ENCODE data around the gene ZC3H10. TPM values are rescaled to one million over a fixed set of nuclear protein-coding genes. Genes with fewer than 3 reads are reported as not detected.

The ZC3H10 gene
- total RNA-seq, 1 experiment from 2014 or later, result 11.3 TPM

- ChIA-PET POLR2A (interaction anchor here (5.3 kb wide), 1 partner anchor 30 kb away, joined by 104 read pairs; the partner anchor contains the start of gene MYL6), CTCF (no interaction called here)
- Mint-ChIP-seq H3K4me3 (peak overlapping the region; percentile 98; the same call in 1 of the 2 replicates), H3K27me3 (ENCODE audit: low read depth) (no peaks in the 10 kb centered on the region; the same call in 1 of the 2 replicates), H3K27ac (no peak overlapping the region; the same call in 1 of the 2 replicates), H3K4me1 (peaks cover 29% of the 10 kb centered on the region), H3K9me3 (no peaks in the 10 kb centered on the region), H3K36me3 (peaks cover 46% of the 10 kb centered on the region)
- TF ChIP-seq SOX15 (CRISPR knock-in tag; IDR thresholded peaks at IDR 0.05), result no peak
- TF ChIP-seq AFF4 (CRISPR knock-in tag; IDR thresholded peaks at IDR 0.05; ENCODE audit: borderline replicate concordance), result no peak
- no peak for TF ChIP-seq CREB1 (CRISPR knock-in tag; IDR thresholded peaks at IDR 0.05)
- no peak for TF ChIP-seq MLX (CRISPR knock-in tag; IDR thresholded peaks at IDR 0.05)
- no peak for TF ChIP-seq IRF2 (CRISPR knock-in tag; IDR thresholded peaks at IDR 0.05; ENCODE audit: borderline replicate concordance, low read depth)
- TF ChIP-seq TEAD4 (CRISPR knock-in tag; IDR thresholded peaks at IDR 0.05), result no peak
- TF ChIP-seq, protein P1, sequence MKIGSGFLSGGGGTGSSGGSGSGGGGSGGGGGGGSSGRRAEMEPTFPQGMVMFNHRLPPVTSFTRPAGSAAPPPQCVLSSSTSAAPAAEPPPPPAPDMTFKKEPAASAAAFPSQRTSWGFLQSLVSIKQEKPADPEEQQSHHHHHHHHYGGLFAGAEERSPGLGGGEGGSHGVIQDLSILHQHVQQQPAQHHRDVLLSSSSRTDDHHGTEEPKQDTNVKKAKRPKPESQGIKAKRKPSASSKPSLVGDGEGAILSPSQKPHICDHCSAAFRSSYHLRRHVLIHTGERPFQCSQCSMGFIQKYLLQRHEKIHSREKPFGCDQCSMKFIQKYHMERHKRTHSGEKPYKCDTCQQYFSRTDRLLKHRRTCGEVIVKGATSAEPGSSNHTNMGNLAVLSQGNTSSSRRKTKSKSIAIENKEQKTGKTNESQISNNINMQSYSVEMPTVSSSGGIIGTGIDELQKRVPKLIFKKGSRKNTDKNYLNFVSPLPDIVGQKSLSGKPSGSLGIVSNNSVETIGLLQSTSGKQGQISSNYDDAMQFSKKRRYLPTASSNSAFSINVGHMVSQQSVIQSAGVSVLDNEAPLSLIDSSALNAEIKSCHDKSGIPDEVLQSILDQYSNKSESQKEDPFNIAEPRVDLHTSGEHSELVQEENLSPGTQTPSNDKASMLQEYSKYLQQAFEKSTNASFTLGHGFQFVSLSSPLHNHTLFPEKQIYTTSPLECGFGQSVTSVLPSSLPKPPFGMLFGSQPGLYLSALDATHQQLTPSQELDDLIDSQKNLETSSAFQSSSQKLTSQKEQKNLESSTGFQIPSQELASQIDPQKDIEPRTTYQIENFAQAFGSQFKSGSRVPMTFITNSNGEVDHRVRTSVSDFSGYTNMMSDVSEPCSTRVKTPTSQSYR (CRISPR knock-in tag; IDR thresholded peaks at IDR 0.05), result no peak
- TF ChIP-seq ZNF219 (CRISPR knock-in tag; IDR thresholded peaks at IDR 0.05; ENCODE audit: borderline replicate concordance), result no peak
- no peak for TF ChIP-seq FOXP1 (CRISPR knock-in tag; IDR thresholded peaks at IDR 0.05; ENCODE audit: borderline replicate concordance)
- DNase-seq (ENCODE audit: low spot score) (no peak), ATAC-seq (no peak)
Measured at GRCh38 chr12:56130876-56131275, 12.8 kb downstream of the ZC3H10 start.

GRCh38 chr12:56134897-56135296, 16.8 kb downstream of the ZC3H10 start:
- DNase-seq (ENCODE audit: low spot score), result no peak
- ChIA-PET POLR2A (no interaction called here), CTCF (interaction anchor here (0.7 kb wide), 2 partner anchors 54 to 55 kb away, joined by 3 read pairs; no protein-coding TSS in a partner anchor)
- Mint-ChIP-seq H3K4me1 (peaks cover 5% of the 10 kb centered on the region), H3K27me3 (ENCODE audit: low read depth) (no peaks in the 10 kb centered on the region), H3K36me3 (peaks cover 83% of the 10 kb centered on the region), H3K4me3 (no peak overlapping the region), H3K9me3 (peaks cover 3% of the 10 kb centered on the region), H3K27ac (no peak overlapping the region)
- ATAC-seq, result no peak
- no peak for TF ChIP-seq ZNF671 (CRISPR knock-in tag; IDR thresholded peaks at IDR 0.05)

- H3K27ac Mint-ChIP-seq, result no peak overlapping the region
- no peaks in the 10 kb centered on the region for H3K27me3 Mint-ChIP-seq (ENCODE audit: low read depth)
- no peak for TF ChIP-seq ZNF671 (CRISPR knock-in tag; IDR thresholded peaks at IDR 0.05)
- TF ChIP-seq STAT6 (CRISPR knock-in tag; conservative IDR thresholded peaks at IDR 0.05; ENCODE audit: low read depth), result no peak
- no peak for TF ChIP-seq CBFB (CRISPR knock-in tag; IDR thresholded peaks at IDR 0.05; ENCODE audit: low read depth)
- no peak for TF ChIP-seq FOXJ3 (CRISPR knock-in tag; IDR thresholded peaks at IDR 0.05; ENCODE audit: borderline replicate concordance)
- no peak for TF ChIP-seq ZNF219 (CRISPR knock-in tag; IDR thresholded peaks at IDR 0.05; ENCODE audit: borderline replicate concordance)
- no peak for TF ChIP-seq KAT7 (CRISPR knock-in tag; IDR thresholded peaks at IDR 0.05; ENCODE audit: borderline replicate concordance)
- TF ChIP-seq FOXP4 (CRISPR knock-in tag; IDR thresholded peaks at IDR 0.05), result no peak
- TF ChIP-seq TCF7 (CRISPR knock-in tag; IDR thresholded peaks at IDR 0.05; ENCODE audit: low read depth), result no peak
- TF ChIP-seq ESRRA (CRISPR knock-in tag; IDR thresholded peaks at IDR 0.05; ENCODE audit: borderline replicate concordance), result no peak
- H3K4me3 Mint-ChIP-seq, result no peak overlapping the region
- ChIA-PET POLR2A (interaction anchor here (0.6 to 0.9 kb wide), 2 partner anchors 27 to 28 kb away, joined by 3 read pairs; no protein-coding TSS in a partner anchor), CTCF (interaction anchor here (1.2 kb wide), 1 partner anchor 10 kb away, joined by 3 read pairs; the partner anchor contains the start of gene ESYT1)
- ATAC-seq (no peak), DNase-seq (ENCODE audit: low spot score) (no peak)
- peaks cover 83% of the 10 kb centered on the region for H3K36me3 Mint-ChIP-seq
- no peaks in the 10 kb centered on the region for H3K4me1 Mint-ChIP-seq
- H3K9me3 Mint-ChIP-seq, result peaks cover 12% of the 10 kb centered on the region
Measured at GRCh38 chr12:56137853-56138571, 19.9 kb downstream of the ZC3H10 start.

All from WTC11 (cell line).